Measurements from ENCODE around the gene LRMDA. TPM values are rescaled to one million over a fixed set of nuclear protein-coding genes. Genes with fewer than 3 reads are reported as not detected.

Gene LRMDA
- total RNA-seq, 4 donors from 2014 or later: 7.3 to 20.1 (median 8.4) TPM

DNA sequence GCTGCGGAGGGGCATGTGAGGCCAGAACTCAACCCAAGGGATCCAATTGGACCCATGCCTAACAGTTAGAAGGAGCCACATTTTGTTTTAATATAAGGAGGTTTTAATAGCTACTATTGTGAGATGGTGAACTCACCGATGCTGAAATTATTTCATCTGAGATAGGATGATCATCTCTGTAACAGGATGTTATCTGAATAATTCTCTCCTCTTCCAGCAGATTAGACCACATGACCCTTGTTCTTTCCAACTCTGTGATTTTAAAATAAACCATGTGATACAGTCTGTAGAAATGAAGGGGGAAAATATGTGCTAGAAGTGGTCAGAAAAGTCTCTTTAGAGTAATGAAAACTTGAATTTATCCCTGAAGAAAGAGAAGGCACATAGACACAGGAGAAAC lies 385.8 kb downstream of the LRMDA start:
- Histone ChIP-seq H3K27ac (no peak overlapping the region), H3K4me3 (no peak overlapping the region), H3K36me3 (no peaks in the 10 kb centered on the region), H3K9me3 (no peaks in the 10 kb centered on the region), H3K4me1 (no peaks in the 10 kb centered on the region), H3K27me3 (no peaks in the 10 kb centered on the region)
- 0 to 28% methylated on average over 1 to 2 of the region's 2 CpGs for WGBS, 2 donors (ENCODE audit: low coverage in 1 of 2)
- no peak for ATAC-seq
- no peak for TF ChIP-seq POLR2AphosphoS5 (IDR thresholded peaks at IDR 0.05)
- TF ChIP-seq, protein P1, sequence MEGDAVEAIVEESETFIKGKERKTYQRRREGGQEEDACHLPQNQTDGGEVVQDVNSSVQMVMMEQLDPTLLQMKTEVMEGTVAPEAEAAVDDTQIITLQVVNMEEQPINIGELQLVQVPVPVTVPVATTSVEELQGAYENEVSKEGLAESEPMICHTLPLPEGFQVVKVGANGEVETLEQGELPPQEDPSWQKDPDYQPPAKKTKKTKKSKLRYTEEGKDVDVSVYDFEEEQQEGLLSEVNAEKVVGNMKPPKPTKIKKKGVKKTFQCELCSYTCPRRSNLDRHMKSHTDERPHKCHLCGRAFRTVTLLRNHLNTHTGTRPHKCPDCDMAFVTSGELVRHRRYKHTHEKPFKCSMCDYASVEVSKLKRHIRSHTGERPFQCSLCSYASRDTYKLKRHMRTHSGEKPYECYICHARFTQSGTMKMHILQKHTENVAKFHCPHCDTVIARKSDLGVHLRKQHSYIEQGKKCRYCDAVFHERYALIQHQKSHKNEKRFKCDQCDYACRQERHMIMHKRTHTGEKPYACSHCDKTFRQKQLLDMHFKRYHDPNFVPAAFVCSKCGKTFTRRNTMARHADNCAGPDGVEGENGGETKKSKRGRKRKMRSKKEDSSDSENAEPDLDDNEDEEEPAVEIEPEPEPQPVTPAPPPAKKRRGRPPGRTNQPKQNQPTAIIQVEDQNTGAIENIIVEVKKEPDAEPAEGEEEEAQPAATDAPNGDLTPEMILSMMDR (IDR thresholded peaks at IDR 0.05): no peak
- no peak for TF ChIP-seq POLR2A (IDR thresholded peaks at IDR 0.05)
- no peak for TF ChIP-seq EP300 (IDR thresholded peaks at IDR 0.05)

DNA sequence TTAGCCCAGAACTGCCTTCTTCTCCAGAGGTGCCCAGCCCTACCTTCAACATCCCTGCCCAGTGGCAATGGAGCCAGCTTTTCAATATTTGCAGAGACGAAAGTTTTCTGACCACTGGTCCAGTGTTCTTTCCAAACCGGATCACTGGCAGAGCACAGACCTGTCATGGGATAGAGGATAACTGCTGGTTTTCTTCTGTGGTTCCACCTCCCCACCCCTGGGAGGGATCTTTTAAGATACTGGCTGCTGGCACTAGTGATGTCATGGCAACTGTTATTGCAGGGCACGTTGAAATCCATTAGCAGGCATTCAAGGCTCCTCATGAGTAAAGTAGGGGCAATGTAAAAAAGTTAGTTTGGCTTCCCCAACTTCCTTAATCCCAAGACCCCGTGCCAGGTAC lies 387.1 kb downstream of the LRMDA start:
- no peak for ATAC-seq
- 74% methylated on average over 3 of the region's 4 CpGs; no CpG with 5 or more reads in 1 of the 2 donors for WGBS, 2 donors (ENCODE audit: low coverage in 1 of 2)
- Histone ChIP-seq H3K27ac (no peak overlapping the region), H3K9me3 (no peaks in the 10 kb centered on the region), H3K4me1 (no peaks in the 10 kb centered on the region), H3K4me3 (no peak overlapping the region), H3K27me3 (no peaks in the 10 kb centered on the region), H3K36me3 (no peaks in the 10 kb centered on the region)
- TF ChIP-seq, protein P1 (IDR thresholded peaks at IDR 0.05): no peak
- TF ChIP-seq POLR2A (IDR thresholded peaks at IDR 0.05) (no peak), POLR2AphosphoS5 (IDR thresholded peaks at IDR 0.05) (no peak), EP300 (IDR thresholded peaks at IDR 0.05) (no peak)

DNA sequence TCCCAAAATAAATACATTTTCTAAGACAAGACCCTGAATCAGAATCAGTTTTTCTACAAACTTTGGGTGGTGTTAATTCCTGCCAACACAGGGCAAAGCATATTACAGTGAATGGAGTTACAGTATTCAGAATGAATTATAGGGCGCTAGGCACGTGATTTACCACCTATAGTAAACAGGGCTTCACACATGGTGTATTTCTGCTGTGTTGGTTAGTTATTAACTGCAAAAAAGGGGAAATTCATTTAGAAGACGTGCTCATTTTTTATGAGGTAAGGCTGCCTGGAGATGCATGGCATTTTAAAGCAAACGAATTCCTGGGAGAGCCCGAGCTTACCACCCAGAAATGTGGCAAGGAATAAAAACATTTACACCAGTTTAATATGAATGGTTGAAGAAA lies 393.8 kb downstream of the LRMDA start:
- Histone ChIP-seq H3K36me3 (no peaks in the 10 kb centered on the region), H3K27me3 (no peaks in the 10 kb centered on the region), H3K27ac (no peak overlapping the region), H3K4me3 (no peak overlapping the region), H3K4me1 (peaks cover 3 to 15% (median 6%) of the 10 kb centered on the region in 3 donors), H3K9me3 (no peaks in the 10 kb centered on the region)
- 64 to 88% methylated on average over 5 of the region's 5 CpGs for WGBS, 2 donors (ENCODE audit: low coverage in 1 of 2)
- no peak for TF ChIP-seq POLR2AphosphoS5 (IDR thresholded peaks at IDR 0.05)
- TF ChIP-seq, protein P1 (IDR thresholded peaks at IDR 0.05): no peak
- no peak for TF ChIP-seq EP300 (IDR thresholded peaks at IDR 0.05)
- no peak for TF ChIP-seq POLR2A (IDR thresholded peaks at IDR 0.05)
- no peak for ATAC-seq

DNA sequence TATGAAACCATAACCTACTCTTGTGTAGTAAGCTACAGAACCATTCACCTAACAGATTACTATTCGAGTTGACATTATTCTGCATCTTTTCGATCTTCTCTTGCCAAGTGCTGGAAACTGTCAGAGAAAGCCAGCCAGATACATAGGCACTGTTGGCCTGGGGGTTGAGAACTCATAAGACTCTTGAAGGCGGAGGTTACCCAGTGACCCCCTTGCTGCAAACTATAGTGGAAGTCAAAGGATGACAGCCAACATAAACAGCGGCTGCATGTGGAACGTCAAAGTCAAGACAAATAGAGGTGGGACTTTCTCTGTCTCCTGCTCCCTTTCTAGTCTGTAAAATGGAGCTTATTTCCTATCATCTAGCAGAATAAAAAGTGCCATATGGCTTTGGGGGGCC lies 394.2 kb downstream of the LRMDA start:
- no peaks in the 10 kb centered on the region for H3K36me3 ChIP-seq
- 47 to 55% methylated on average over 5 of the region's 5 CpGs for WGBS, 2 donors (ENCODE audit: low coverage in 1 of 2)
- TF ChIP-seq POLR2A (IDR thresholded peaks at IDR 0.05) (no peak), EP300 (IDR thresholded peaks at IDR 0.05) (no peak), POLR2AphosphoS5 (IDR thresholded peaks at IDR 0.05) (no peak)
- TF ChIP-seq, protein P1 (IDR thresholded peaks at IDR 0.05): no peak

DNA sequence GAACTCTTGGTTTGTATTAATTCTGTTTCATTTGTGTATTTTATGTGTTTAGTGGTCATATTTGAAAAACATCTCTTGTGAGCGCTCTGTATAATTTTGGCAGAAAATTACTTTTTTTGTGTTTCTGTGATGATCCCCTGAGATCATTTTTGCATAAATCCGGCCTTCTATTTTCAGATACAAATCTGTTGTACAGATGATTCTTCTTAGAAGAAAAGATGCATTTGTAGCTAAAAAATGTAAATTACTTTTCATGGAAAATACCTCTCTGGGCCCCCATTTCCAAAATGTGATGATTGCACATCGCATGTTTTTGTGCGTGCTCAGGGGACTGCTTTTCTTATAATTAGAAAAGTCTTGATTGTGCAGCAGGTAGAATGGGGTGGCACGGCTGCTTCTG lies 395.4 kb downstream of the LRMDA start:
- WGBS, 2 donors (ENCODE audit: low coverage in 1 of 2): 82 to 92% methylated on average over 3 to 5 of the region's 5 CpGs

More for the DNA sequence above, 394.2 kb downstream of the LRMDA start:
- Histone ChIP-seq H3K4me1 (peaks cover 3 to 15% (median 6%) of the 10 kb centered on the region in 3 donors), H3K4me3 (no peak overlapping the region), H3K27ac (no peak overlapping the region), H3K27me3 (no peaks in the 10 kb centered on the region), H3K9me3 (no peaks in the 10 kb centered on the region)
- ATAC-seq: no peak

More for the DNA sequence above, 395.4 kb downstream of the LRMDA start:
- Histone ChIP-seq H3K9me3 (no peaks in the 10 kb centered on the region), H3K27ac (no peak overlapping the region), H3K4me3 (no peak overlapping the region), H3K4me1 (peaks cover 3 to 15% (median 6%) of the 10 kb centered on the region in 3 donors), H3K27me3 (no peaks in the 10 kb centered on the region), H3K36me3 (no peaks in the 10 kb centered on the region)
- no peak for ATAC-seq
- TF ChIP-seq, protein P1 (IDR thresholded peaks at IDR 0.05): no peak
- TF ChIP-seq POLR2A (IDR thresholded peaks at IDR 0.05) (no peak), EP300 (IDR thresholded peaks at IDR 0.05) (no peak), POLR2AphosphoS5 (IDR thresholded peaks at IDR 0.05) (no peak)
